Measurements from ENCODE around the gene GOLGA6L9. TPM values are rescaled to one million over a fixed set of nuclear protein-coding genes. Genes with fewer than 3 reads are reported as not detected.
"Not testable (repeated sequence)": the region's sequence is repeated elsewhere in the genome, so short reads cannot be mapped to it uniquely, and the experiment has no call there.

The GOLGA6L9 gene
- total RNA-seq, 6 experiments from 2014 or later = 0.49 to 1.2 (median 0.94) TPM

GRCh38 chr15:82414525-82415191, 15.0 kb upstream of the GOLGA6L9 start:
- ATAC-seq = peak; percentile 82 to 93 (median 92)
- H3K27me3 ChIP-seq; H3K4me1 ChIP-seq; H3K9me3 ChIP-seq; DNase-seq; H3K36me3 ChIP-seq; intact Hi-C loops (cut with DNase I): not testable (repeated sequence)
- WGBS (ENCODE audit: insufficient coverage, low coverage, low lambda C conversion rate, missing lambda C conversion rate) = 16% methylated on average over 6 of the region's 6 CpGs
- TF ChIP-seq CTCF (IDR thresholded peaks at IDR 0.05) = peak in 2 of 4 donors; percentile 26 to 34
- H3K27ac ChIP-seq = peak overlapping the region in 2 of 3 donors; percentile 66 to 86
- H3K4me3 ChIP-seq = peak overlapping the region in 1 of 3 donors; percentile 24

- H3K36me3 ChIP-seq; DNase-seq; H3K4me1 ChIP-seq; ATAC-seq; H3K9me3 ChIP-seq; H3K27me3 ChIP-seq; H3K27ac ChIP-seq; intact Hi-C loops (cut with DNase I); H3K4me3 ChIP-seq: not testable (repeated sequence)
- 83% methylated on average over 2 of the region's 2 CpGs for WGBS (ENCODE audit: insufficient coverage, low coverage, low lambda C conversion rate, missing lambda C conversion rate)
Observed at GRCh38 chr15:82420516-82420915, 9.1 kb upstream of the GOLGA6L9 start.

- H3K27ac ChIP-seq; intact Hi-C loops (cut with DNase I); H3K9me3 ChIP-seq; H3K36me3 ChIP-seq; H3K27me3 ChIP-seq; H3K4me1 ChIP-seq; ATAC-seq; DNase-seq; H3K4me3 ChIP-seq: not testable (repeated sequence)
- no CpG with 5 or more reads among the region's 1 CpG for WGBS (ENCODE audit: insufficient coverage, low coverage, low lambda C conversion rate, missing lambda C conversion rate)
Observed at GRCh38 chr15:82420966-82421365, 8.7 kb upstream of the GOLGA6L9 start.

- H3K4me1 ChIP-seq; H3K27me3 ChIP-seq; H3K4me3 ChIP-seq; H3K9me3 ChIP-seq; H3K27ac ChIP-seq; H3K36me3 ChIP-seq; intact Hi-C loops (cut with DNase I); DNase-seq; ATAC-seq: not testable (repeated sequence)
- 71% methylated on average over 1 of the region's 1 CpG for WGBS (ENCODE audit: insufficient coverage, low coverage, low lambda C conversion rate, missing lambda C conversion rate)
Observed at GRCh38 chr15:82427117-82427516, 2.5 kb upstream of the GOLGA6L9 start.

GRCh38 chr15:82445420-82445819, 15.8 kb downstream of the GOLGA6L9 start:
- Histone ChIP-seq H3K4me3 (peak overlapping the region; percentile 16 to 43 (median 39)), H3K27ac (peak overlapping the region in 1 of 3 donors; percentile 40)
- intact Hi-C loops (cut with DNase I); H3K9me3 ChIP-seq; H3K36me3 ChIP-seq; ATAC-seq; H3K4me1 ChIP-seq; H3K27me3 ChIP-seq: not testable (repeated sequence)
- WGBS (ENCODE audit: insufficient coverage, low coverage, low lambda C conversion rate, missing lambda C conversion rate) = no CpG with 5 or more reads among the region's 32 CpGs
- DNase-seq = peak in 2 of 3 donors; percentile 24 to 57

GRCh38 chr15:82457336-82457735, 27.7 kb downstream of the GOLGA6L9 start:
- H3K27me3 ChIP-seq; H3K9me3 ChIP-seq; H3K36me3 ChIP-seq; intact Hi-C loops (cut with DNase I); H3K27ac ChIP-seq; DNase-seq; H3K4me3 ChIP-seq; ATAC-seq; H3K4me1 ChIP-seq: not testable (repeated sequence)
- WGBS (ENCODE audit: insufficient coverage, low coverage, low lambda C conversion rate, missing lambda C conversion rate) = 93% methylated on average over 2 of the region's 4 CpGs

- H3K27ac ChIP-seq; intact Hi-C loops (cut with DNase I); H3K4me1 ChIP-seq; H3K9me3 ChIP-seq; H3K27me3 ChIP-seq; H3K36me3 ChIP-seq; H3K4me3 ChIP-seq; DNase-seq: not testable (repeated sequence)
- peak in 2 of 4 donors; percentile 15 to 16 for ATAC-seq
- no CpG with 5 or more reads among the region's 5 CpGs for WGBS (ENCODE audit: insufficient coverage, low coverage, low lambda C conversion rate, missing lambda C conversion rate)
Observed at GRCh38 chr15:82465629-82466028, 36.0 kb downstream of the GOLGA6L9 start.
